OCI-LY7 (cell line): Measurements from ENCODE around the gene ZNF778. TPM values are rescaled to one million over a fixed set of nuclear protein-coding genes. Genes with fewer than 3 reads are reported as not detected.

ENCODE experiments used
- BruUV-seq: library from RNA; stranded (reverse); fragments of 400-500 nt; replicated peaks from 2 replicates; lab custom pipeline; 2021; lab: Mats Ljungman, UMichigan
- CTCF ChIA-PET: fragments of 300-600 bp; sonication (Branson Sonifier 250); formaldehyde crosslinking; loops from one replicate; lab custom pipeline; 2022; ENCODE audit warnings: antibody characterized with exemption; ENCODE audit not compliant: unreplicated experiment; lab: Charles Lee
- POLR2A ChIA-PET: fragments of 300-600 bp; sonication (Branson Sonifier 250); formaldehyde crosslinking; loops from one replicate; lab custom pipeline; 2022; ENCODE audit warnings: antibody characterized with exemption; lab: Charles Lee
- DNase-seq: peaks from one replicate; pipeline ENCODE4 v3.0.0-alpha.2; 2015; ENCODE audit warnings: low spot score
- H2AFZ ChIP-seq: fragments of 200-600 bp; sonication (generic), shearing (Covaris generic); 2 replicates; pipeline ENCODE4 v1.6.1; 2014; ENCODE audit warnings: mild to moderate bottlenecking, antibody characterized with exemption, low read length, moderate library complexity
- H3K27ac ChIP-seq: fragments of 200-600 bp; sonication (generic); 2 replicates; pipeline ENCODE4 v1.5.1; 2014; ENCODE audit warnings: mixed run types, low read depth, mild to moderate bottlenecking, moderate library complexity, low read length, inconsistent platforms; ENCODE audit not compliant: poor library complexity, severe bottlenecking
- H3K36me3 ChIP-seq: fragments of 200-600 bp; sonication (generic); 2 replicates; pipeline ENCODE4 v1.6.1; 2014; ENCODE audit warnings: mild to moderate bottlenecking, antibody characterized with exemption, low read length, moderate library complexity, mixed read lengths; ENCODE audit not compliant: insufficient read depth
- H3K4me1 ChIP-seq: fragments of 200-600 bp; sonication (generic); 2 replicates; pipeline ENCODE4 v1.5.1; 2014; ENCODE audit warnings: mild to moderate bottlenecking, low read length; ENCODE audit not compliant: insufficient read depth, poor library complexity, severe bottlenecking
- H3K4me2 ChIP-seq: fragments of 200-600 bp; sonication (generic); 2 replicates; pipeline ENCODE4 v1.6.1; 2014; ENCODE audit warnings: mild to moderate bottlenecking, low read length
- H3K4me3 ChIP-seq: fragments of 200-600 bp; sonication (generic); 2 replicates; pipeline ENCODE4 v1.5.1; 2014; ENCODE audit warnings: mild to moderate bottlenecking, low read depth, low read length; ENCODE audit not compliant: poor library complexity, severe bottlenecking
- H3K79me2 ChIP-seq: fragments of 200-600 bp; sonication (generic); 2 replicates; pipeline ENCODE4 v1.6.1; 2016; ENCODE audit warnings: low read depth, mild to moderate bottlenecking, low read length, moderate library complexity, mixed read lengths; ENCODE audit not compliant: insufficient read depth
- H3K9me2 ChIP-seq: fragments of 200-600 bp; sonication (generic); 2 replicates; pipeline ENCODE4 v1.6.1; 2016; ENCODE audit warnings: mild to moderate bottlenecking, low read length, mixed read lengths; ENCODE audit not compliant: insufficient read depth
- H3K9me3 ChIP-seq: fragments of 200-600 bp; sonication (generic); 2 replicates; pipeline ENCODE4 v1.6.1; 2014; ENCODE audit warnings: mild to moderate bottlenecking, mixed run types, low read length, mixed read lengths
- H4K20me1 ChIP-seq: fragments of 200-600 bp; sonication (generic); 2 replicates; pipeline ENCODE4 v1.6.1; 2014; ENCODE audit warnings: mild to moderate bottlenecking, antibody characterized with exemption, low read length, moderate library complexity, mixed read lengths; ENCODE audit not compliant: insufficient read depth
- EZH2phosphoT487 ChIP-seq: fragments of 200-600 bp; sonication (generic); IDR thresholded peaks from 2 replicates; pipeline ENCODE4 v1.6.1; 2018; ENCODE audit warnings: low read depth, borderline replicate concordance, mild to moderate bottlenecking, mixed run types, antibody characterized with exemption, low read length, moderate library complexity, mixed read lengths
- intact Hi-C: fragments of 100-400 bp; cut with micrococcal nuclease; formaldehyde crosslinking; loops from one replicate; pipeline ENCODE4 v1.10.0; 2022; ENCODE audit not compliant: unreplicated experiment
- total RNA-seq, 2 experiments: library from RNA; depleted of rRNA in 1 of 2; stranded (reverse); fragments of >200 nt in 1 of 2; shearing (Covaris generic) in 1 of 2; gene quantifications; 2 replicates each; pipeline ENCODE4 v1.2.3, GENCODE V29; 2014 to 2022
- TF ChIP-seq, protein P1 (sequence below): fragments of 200-600 bp; sonication (generic); conservative IDR thresholded peaks from 2 replicates; pipeline ENCODE4 v1.5.1; 2014; ENCODE audit warnings: mild to moderate bottlenecking, antibody characterized with exemption, low read length, moderate library complexity, mixed read lengths

Gene ZNF778
- total RNA-seq, 2 experiments from 2014 or later: 9.4 to 9.9 TPM

DNA sequence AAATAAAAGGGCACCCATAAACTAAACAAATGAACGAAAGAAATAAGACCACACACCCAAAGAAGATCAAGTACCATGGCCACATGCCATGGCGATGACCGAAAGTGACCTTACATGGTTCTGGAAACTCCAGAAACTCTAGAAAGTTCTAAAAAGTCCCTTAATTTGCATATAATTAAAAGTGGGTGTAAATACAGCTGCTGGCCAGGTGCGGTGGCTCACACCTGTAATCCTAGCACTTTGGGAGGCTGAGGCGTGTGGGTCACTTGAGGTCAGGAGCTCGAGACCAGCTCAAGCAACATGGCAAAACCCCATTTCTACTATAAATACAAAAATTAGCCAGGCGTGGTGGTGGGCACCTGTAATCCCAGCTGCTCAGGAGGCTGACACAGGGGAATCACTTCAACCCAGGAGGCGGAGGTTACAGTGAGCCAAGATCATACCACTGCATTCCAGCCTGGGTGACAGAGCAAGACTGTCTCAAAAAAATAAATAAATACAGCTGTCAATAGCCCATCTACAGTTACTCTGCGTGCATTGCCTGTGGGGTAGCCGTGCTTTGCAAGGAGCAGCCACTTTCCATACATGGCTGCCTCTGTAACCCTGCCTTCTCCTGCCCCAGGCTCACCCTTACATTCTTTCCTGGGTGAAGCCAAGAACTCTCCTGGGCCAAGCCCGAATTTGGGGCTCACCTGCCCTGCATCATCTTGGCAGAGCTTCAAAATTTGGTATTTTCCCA is 7.2 kb upstream of the ZNF778 start:
- H3K36me3 ChIP-seq: no peaks in the 10 kb centered on the region
- intact Hi-C loops: no loop called here
- CTCF ChIA-PET: no interaction called here
- H3K4me1 ChIP-seq: peaks cover 7% of the 10 kb centered on the region
- H3K4me2 ChIP-seq: no peak overlapping the region
- no peaks in the 10 kb centered on the region for H3K9me2 ChIP-seq
- no peaks in the 10 kb centered on the region for H4K20me1 ChIP-seq
- no peaks in the 10 kb centered on the region for H3K79me2 ChIP-seq
- DNase-seq: no peak
- H3K9me3 ChIP-seq: no peaks in the 10 kb centered on the region
- POLR2A ChIA-PET: interaction anchor here (0.6 kb wide), 1 partner anchor 872 kb away, joined by 3 read pairs; no protein-coding TSS in a partner anchor
- H3K27ac ChIP-seq: no peak overlapping the region
- BruUV-seq: no TSS peak
- no peak overlapping the region for H3K4me3 ChIP-seq
- no peak for TF ChIP-seq EZH2phosphoT487
- TF ChIP-seq, protein P1, sequence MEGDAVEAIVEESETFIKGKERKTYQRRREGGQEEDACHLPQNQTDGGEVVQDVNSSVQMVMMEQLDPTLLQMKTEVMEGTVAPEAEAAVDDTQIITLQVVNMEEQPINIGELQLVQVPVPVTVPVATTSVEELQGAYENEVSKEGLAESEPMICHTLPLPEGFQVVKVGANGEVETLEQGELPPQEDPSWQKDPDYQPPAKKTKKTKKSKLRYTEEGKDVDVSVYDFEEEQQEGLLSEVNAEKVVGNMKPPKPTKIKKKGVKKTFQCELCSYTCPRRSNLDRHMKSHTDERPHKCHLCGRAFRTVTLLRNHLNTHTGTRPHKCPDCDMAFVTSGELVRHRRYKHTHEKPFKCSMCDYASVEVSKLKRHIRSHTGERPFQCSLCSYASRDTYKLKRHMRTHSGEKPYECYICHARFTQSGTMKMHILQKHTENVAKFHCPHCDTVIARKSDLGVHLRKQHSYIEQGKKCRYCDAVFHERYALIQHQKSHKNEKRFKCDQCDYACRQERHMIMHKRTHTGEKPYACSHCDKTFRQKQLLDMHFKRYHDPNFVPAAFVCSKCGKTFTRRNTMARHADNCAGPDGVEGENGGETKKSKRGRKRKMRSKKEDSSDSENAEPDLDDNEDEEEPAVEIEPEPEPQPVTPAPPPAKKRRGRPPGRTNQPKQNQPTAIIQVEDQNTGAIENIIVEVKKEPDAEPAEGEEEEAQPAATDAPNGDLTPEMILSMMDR: no peak
- no peak overlapping the region for H2AFZ ChIP-seq

DNA sequence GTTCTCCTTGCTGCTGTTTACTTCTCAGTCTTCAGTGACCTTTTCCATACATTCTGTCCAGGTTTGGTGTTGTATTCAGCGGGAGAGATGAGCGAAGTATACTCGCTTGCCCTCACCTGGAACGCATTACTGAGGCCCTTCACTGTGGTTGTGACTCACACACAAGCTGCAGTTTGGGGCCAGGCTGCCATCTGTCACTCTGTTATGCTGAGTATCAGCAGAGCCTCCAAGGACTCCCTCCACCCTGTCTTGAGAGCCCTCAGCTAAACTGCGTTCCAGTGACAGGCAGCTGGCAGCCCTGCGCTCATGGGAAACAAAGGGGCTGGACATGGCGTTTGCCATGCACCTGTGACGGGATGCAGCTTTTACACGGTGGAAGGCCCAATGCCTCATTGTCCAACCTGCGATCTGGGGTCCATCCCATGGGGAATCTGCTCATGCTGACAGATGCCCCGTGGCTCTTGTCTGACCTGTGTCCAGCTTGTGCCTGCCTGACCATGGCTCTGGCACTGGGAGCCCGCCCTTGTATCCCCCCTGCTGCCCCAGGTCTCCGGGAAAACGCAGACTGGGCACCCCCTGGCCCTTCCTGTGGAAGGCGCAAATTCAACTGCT is 6.5 kb upstream of the ZNF778 start:
- H3K36me3 ChIP-seq: no peaks in the 10 kb centered on the region
- no peak overlapping the region for H3K27ac ChIP-seq
- no peaks in the 10 kb centered on the region for H4K20me1 ChIP-seq
- BruUV-seq: no TSS peak
- H3K4me1 ChIP-seq: peaks cover 7% of the 10 kb centered on the region
- POLR2A ChIA-PET: interaction anchor here (0.6 kb wide), 1 partner anchor 871 kb away, joined by 3 read pairs; no protein-coding TSS in a partner anchor
- H3K9me3 ChIP-seq: no peaks in the 10 kb centered on the region
- H3K79me2 ChIP-seq: no peaks in the 10 kb centered on the region
- CTCF ChIA-PET: no interaction called here
- no peaks in the 10 kb centered on the region for H3K9me2 ChIP-seq
- no peak overlapping the region for H2AFZ ChIP-seq
- no peak overlapping the region for H3K4me2 ChIP-seq
- no peak for DNase-seq
- intact Hi-C loops: no loop called here
- H3K4me3 ChIP-seq: no peak overlapping the region
- TF ChIP-seq EZH2phosphoT487: no peak
- TF ChIP-seq, protein P1: no peak
